ACC112 (cell line): ENCODE results near the gene INPP4B.

Source experiments
- H2AFZ ChIP-seq: fragments of 200-600 bp; sonication (generic); one replicate; pipeline ENCODE4 v1.6.0; 2017; ENCODE audit warnings: antibody characterized with exemption, low read length; ENCODE audit not compliant: unreplicated experiment
- H3K27ac ChIP-seq: fragments of 200-600 bp; sonication (generic); 2 replicates; pipeline ENCODE4 v1.5.1; 2014; ENCODE audit warnings: low read depth, mild to moderate bottlenecking, antibody characterized with exemption, low read length, moderate library complexity
- H3K27me3 ChIP-seq: fragments of 200-600 bp; sonication (generic); 2 replicates; pipeline ENCODE4 v1.6.1; 2014; ENCODE audit warnings: mild to moderate bottlenecking, antibody characterized with exemption, low read length, moderate library complexity, mixed read lengths; ENCODE audit not compliant: insufficient read depth
- H3K36me3 ChIP-seq: fragments of 200-600 bp; sonication (generic); 2 replicates; pipeline ENCODE4 v1.6.1; 2016; ENCODE audit warnings: mild to moderate bottlenecking, antibody characterized with exemption, low read length, moderate library complexity, mixed read lengths; ENCODE audit not compliant: insufficient read depth
- H3K4me1 ChIP-seq: fragments of 200-600 bp; sonication (generic); one replicate; pipeline ENCODE4 v1.6.1; 2016; ENCODE audit warnings: low read length, mixed read lengths; ENCODE audit not compliant: insufficient read depth, unreplicated experiment, control insufficient read depth
- H3K4me3 ChIP-seq: fragments of 200-600 bp; sonication (generic); 2 replicates; pipeline ENCODE4 v1.5.1; 2014; ENCODE audit warnings: mild to moderate bottlenecking, low read depth, low read length
- H3K79me2 ChIP-seq: fragments of 200-600 bp; sonication (generic); one replicate; pipeline ENCODE4 v1.6.0; 2016; ENCODE audit warnings: low read length; ENCODE audit not compliant: control insufficient read depth, unreplicated experiment, insufficient read depth

Gene INPP4B

GRCh38 chr4:142331646-142332045 is 514.5 kb downstream of the INPP4B start:
- H3K4me3 ChIP-seq = no peak overlapping the region
- H3K36me3 ChIP-seq = peaks cover 2% of the 10 kb centered on the region; the same call in 1 of the 2 replicates
- no peaks in the 10 kb centered on the region for H3K79me2 ChIP-seq
- no peaks in the 10 kb centered on the region for H3K4me1 ChIP-seq
- no peak overlapping the region for H2AFZ ChIP-seq
- no peak overlapping the region for H3K27ac ChIP-seq
- H3K27me3 ChIP-seq = no peaks in the 10 kb centered on the region

- no peaks in the 10 kb centered on the region for H3K4me1 ChIP-seq
- H3K27me3 ChIP-seq = no peaks in the 10 kb centered on the region
- no peak overlapping the region for H3K27ac ChIP-seq
- H2AFZ ChIP-seq = no peak overlapping the region
- no peaks in the 10 kb centered on the region for H3K79me2 ChIP-seq
- no peak overlapping the region for H3K4me3 ChIP-seq
- no peaks in the 10 kb centered on the region for H3K36me3 ChIP-seq
Measured at GRCh38 chr4:142331132-142331531, 515.0 kb downstream of the INPP4B start.

GRCh38 chr4:142330311-142330710 is 515.8 kb downstream of the INPP4B start:
- Histone ChIP-seq H3K4me3 (no peak overlapping the region), H3K27ac (no peak overlapping the region), H3K79me2 (no peaks in the 10 kb centered on the region), H3K27me3 (no peaks in the 10 kb centered on the region), H3K36me3 (no peaks in the 10 kb centered on the region), H3K4me1 (no peaks in the 10 kb centered on the region), H2AFZ (no peak overlapping the region)

GRCh38 chr4:142329313-142329712 is 516.8 kb downstream of the INPP4B start:
- H3K27ac ChIP-seq = no peak overlapping the region
- H3K27me3 ChIP-seq = no peaks in the 10 kb centered on the region
- no peak overlapping the region for H3K4me3 ChIP-seq
- no peaks in the 10 kb centered on the region for H3K79me2 ChIP-seq
- H2AFZ ChIP-seq = no peak overlapping the region
- no peaks in the 10 kb centered on the region for H3K4me1 ChIP-seq
- no peaks in the 10 kb centered on the region for H3K36me3 ChIP-seq

GRCh38 chr4:142326181-142326580 is 519.9 kb downstream of the INPP4B start:
- Histone ChIP-seq H3K27me3 (no peaks in the 10 kb centered on the region), H3K4me1 (no peaks in the 10 kb centered on the region), H3K36me3 (no peaks in the 10 kb centered on the region), H3K79me2 (no peaks in the 10 kb centered on the region), H2AFZ (no peak overlapping the region), H3K27ac (no peak overlapping the region), H3K4me3 (no peak overlapping the region)

GRCh38 chr4:142324572-142324971 is 521.5 kb downstream of the INPP4B start:
- no peak overlapping the region for H2AFZ ChIP-seq
- H3K27me3 ChIP-seq = no peaks in the 10 kb centered on the region
- H3K79me2 ChIP-seq = no peaks in the 10 kb centered on the region
- no peaks in the 10 kb centered on the region for H3K4me1 ChIP-seq
- no peak overlapping the region for H3K4me3 ChIP-seq
- no peak overlapping the region for H3K27ac ChIP-seq
- H3K36me3 ChIP-seq = no peaks in the 10 kb centered on the region

GRCh38 chr4:142322996-142323395 is 523.1 kb downstream of the INPP4B start:
- no peak overlapping the region for H3K27ac ChIP-seq
- no peak overlapping the region for H2AFZ ChIP-seq
- no peaks in the 10 kb centered on the region for H3K36me3 ChIP-seq
- H3K4me3 ChIP-seq = no peak overlapping the region
- H3K4me1 ChIP-seq = no peaks in the 10 kb centered on the region
- H3K79me2 ChIP-seq = no peaks in the 10 kb centered on the region
- H3K27me3 ChIP-seq = no peaks in the 10 kb centered on the region

GRCh38 chr4:142318280-142318679 is 527.8 kb downstream of the INPP4B start:
- Histone ChIP-seq H3K79me2 (no peaks in the 10 kb centered on the region), H3K27ac (no peak overlapping the region), H3K27me3 (no peaks in the 10 kb centered on the region), H3K4me3 (no peak overlapping the region), H3K4me1 (no peaks in the 10 kb centered on the region), H3K36me3 (no peaks in the 10 kb centered on the region), H2AFZ (no peak overlapping the region)

GRCh38 chr4:142316913-142317312 is 529.2 kb downstream of the INPP4B start:
- no peaks in the 10 kb centered on the region for H3K36me3 ChIP-seq
- no peaks in the 10 kb centered on the region for H3K27me3 ChIP-seq
- H3K27ac ChIP-seq = no peak overlapping the region
- no peaks in the 10 kb centered on the region for H3K79me2 ChIP-seq
- H2AFZ ChIP-seq = no peak overlapping the region
- H3K4me3 ChIP-seq = no peak overlapping the region
- H3K4me1 ChIP-seq = no peaks in the 10 kb centered on the region

- Histone ChIP-seq H3K4me1 (no peaks in the 10 kb centered on the region), H3K4me3 (no peak overlapping the region), H3K27me3 (no peaks in the 10 kb centered on the region), H3K36me3 (no peaks in the 10 kb centered on the region), H3K79me2 (no peaks in the 10 kb centered on the region), H3K27ac (no peak overlapping the region), H2AFZ (no peak overlapping the region)
Measured at GRCh38 chr4:142316025-142316424, 530.1 kb downstream of the INPP4B start.

GRCh38 chr4:142314686-142315085 is 531.4 kb downstream of the INPP4B start:
- no peaks in the 10 kb centered on the region for H3K79me2 ChIP-seq
- no peak overlapping the region for H3K4me3 ChIP-seq
- H3K27me3 ChIP-seq = no peaks in the 10 kb centered on the region
- H2AFZ ChIP-seq = no peak overlapping the region
- H3K4me1 ChIP-seq = no peaks in the 10 kb centered on the region
- no peak overlapping the region for H3K27ac ChIP-seq
- no peaks in the 10 kb centered on the region for H3K36me3 ChIP-seq
